H9 (cell line): Measurements from ENCODE around the gene ZNF335. TPM values are rescaled to one million over a fixed set of nuclear protein-coding genes. Genes with fewer than 3 reads are reported as not detected.

ENCODE experiments used
- DNase-seq: peaks from one replicate; pipeline ENCODE4 v3.0.0-alpha.2; 2017
- H2AFZ ChIP-seq: one replicate; pipeline ENCODE4 v1.6.1; 2013; ENCODE audit warnings: mild to moderate bottlenecking, low read length, control low read depth, moderate library complexity
- H2AK5ac ChIP-seq: 2 replicates; pipeline ENCODE4 v1.6.1; 2013; ENCODE audit warnings: low read length, control low read depth, mixed read lengths; ENCODE audit not compliant: insufficient read length
- H2BK120ac ChIP-seq: one replicate; pipeline ENCODE4 v1.6.1; 2013; ENCODE audit warnings: low read depth, mild to moderate bottlenecking, low read length, control low read depth, inconsistent platforms; ENCODE audit not compliant: poor library complexity, severe bottlenecking
- H2BK12ac ChIP-seq: 2 replicates; pipeline ENCODE4 v1.6.1; 2013; ENCODE audit warnings: low read length, control low read depth, mixed read lengths, low read depth; ENCODE audit not compliant: insufficient read length
- H2BK15ac ChIP-seq: 2 replicates; pipeline ENCODE4 v1.6.1; 2013; ENCODE audit warnings: low read depth, low read length, control low read depth
- H2BK20ac ChIP-seq: one replicate; pipeline ENCODE4 v1.6.1; 2013; ENCODE audit warnings: low read depth, mild to moderate bottlenecking, low read length, control low read depth, inconsistent platforms; ENCODE audit not compliant: poor library complexity, severe bottlenecking
- H2BK5ac ChIP-seq: 2 replicates; pipeline ENCODE4 v1.6.1; 2013; ENCODE audit warnings: low read length, control low read depth, mixed read lengths; ENCODE audit not compliant: insufficient read length
- H3K14ac ChIP-seq: 2 replicates; pipeline ENCODE4 v1.6.1; 2013; ENCODE audit warnings: low read length, control low read depth; ENCODE audit not compliant: insufficient read depth
- H3K18ac ChIP-seq: 2 replicates; pipeline ENCODE4 v1.6.1; 2013; ENCODE audit warnings: low read depth, mild to moderate bottlenecking, mixed read lengths, low read length, control low read depth; ENCODE audit not compliant: insufficient read length
- H3K23ac ChIP-seq: 2 replicates; pipeline ENCODE4 v1.6.1; 2013; ENCODE audit warnings: low read length, control low read depth, mixed read lengths, low read depth; ENCODE audit not compliant: insufficient read length
- H3K23me2 ChIP-seq: 2 replicates; pipeline ENCODE4 v1.6.1; 2013; ENCODE audit warnings: low read depth, mild to moderate bottlenecking, mixed read lengths, low read length, control low read depth; ENCODE audit not compliant: insufficient read length, poor library complexity, severe bottlenecking
- H3K27ac ChIP-seq: 2 replicates; pipeline ENCODE4 v1.5.1; 2013; ENCODE audit warnings: low read length, control low read depth, mixed read lengths, low read depth; ENCODE audit not compliant: insufficient read length
- H3K27me3 ChIP-seq: 2 replicates; pipeline ENCODE4 v1.6.1; 2013; ENCODE audit warnings: low read length, control low read depth, inconsistent platforms; ENCODE audit not compliant: insufficient read depth
- H3K4ac ChIP-seq: 2 replicates; pipeline ENCODE4 v1.6.1; 2013; ENCODE audit warnings: low read depth, mild to moderate bottlenecking, control low read depth, inconsistent platforms, low read length, moderate library complexity
- H3K4me1 ChIP-seq: 2 replicates; pipeline ENCODE4 v1.6.1; 2013; ENCODE audit warnings: low read length, control low read depth, inconsistent platforms; ENCODE audit not compliant: insufficient read depth
- H3K4me2 ChIP-seq: 2 replicates; pipeline ENCODE4 v1.6.1; 2013; ENCODE audit warnings: low read length, control low read depth, mixed read lengths; ENCODE audit not compliant: insufficient read length, insufficient read depth
- H3K56ac ChIP-seq: 2 replicates; pipeline ENCODE4 v1.6.1; 2013; ENCODE audit warnings: low read depth, mild to moderate bottlenecking, mixed read lengths, low read length, control low read depth; ENCODE audit not compliant: insufficient read length
- H3K79me1 ChIP-seq: 2 replicates; pipeline ENCODE4 v1.6.1; 2013; ENCODE audit warnings: low read depth, mild to moderate bottlenecking, moderate library complexity, low read length, control low read depth, inconsistent platforms; ENCODE audit not compliant: insufficient read depth, poor library complexity, severe bottlenecking
- H3K79me2 ChIP-seq: 2 replicates; pipeline ENCODE4 v1.6.1; 2013; ENCODE audit warnings: low read length, control low read depth, inconsistent platforms; ENCODE audit not compliant: insufficient read depth
- H3K9ac ChIP-seq: 2 replicates; pipeline ENCODE4 v1.6.1; 2013; ENCODE audit warnings: low read length, control low read depth, mixed read lengths; ENCODE audit not compliant: insufficient read length; ENCODE audit errors: extremely low read depth
- H3K9me3 ChIP-seq: one replicate; pipeline ENCODE4 v1.6.1; 2013; ENCODE audit warnings: low read depth, low read length, inconsistent platforms; ENCODE audit not compliant: control insufficient read depth
- H3T11ph ChIP-seq: one replicate; pipeline ENCODE4 v1.6.1; 2013; ENCODE audit warnings: mild to moderate bottlenecking, low read length, control low read depth, inconsistent platforms
- H4K20me1 ChIP-seq: one replicate; pipeline ENCODE4 v1.6.1; 2013; ENCODE audit not compliant: control insufficient read depth, insufficient read length, insufficient read depth
- H4K5ac ChIP-seq: 2 replicates; pipeline ENCODE4 v1.6.1; 2013; ENCODE audit warnings: low read depth, mild to moderate bottlenecking, mixed read lengths, low read length, control low read depth; ENCODE audit not compliant: insufficient read length
- H4K8ac ChIP-seq: replicated peaks from 2 replicates; pipeline ENCODE4 v1.6.1; 2013; ENCODE audit warnings: low read length, control low read depth, mixed read lengths, low read depth; ENCODE audit not compliant: insufficient read length
- H4K91ac ChIP-seq: 2 replicates; pipeline ENCODE4 v1.6.1; 2013; ENCODE audit warnings: low read depth, mild to moderate bottlenecking, moderate library complexity, mixed read lengths, low read length, control low read depth; ENCODE audit not compliant: insufficient read length
- H3K27ac Mint-ChIP-seq, 3 experiments: 2 replicates in 2 of 3; 3 replicates in 1 of 3; pipeline ENCODE4 v1.8.0; 2020 to 2021; ENCODE audit warnings: mixed read lengths in 3 of 3, mild to moderate bottlenecking in 1 of 3, moderate library complexity in 1 of 3
- H3K27me3 Mint-ChIP-seq: 2 replicates; pipeline ENCODE4 v1.8.0; 2021; ENCODE audit warnings: low read depth, mild to moderate bottlenecking, moderate library complexity, mixed read lengths
- H3K36me3 Mint-ChIP-seq, 3 experiments: 2 replicates in 2 of 3; 3 replicates in 1 of 3; pipeline ENCODE4 v1.8.0; 2020 to 2021; ENCODE audit warnings: low read depth in 3 of 3, mixed read lengths in 3 of 3; ENCODE audit not compliant: insufficient read depth in 1 of 3
- H3K4me1 Mint-ChIP-seq, 2 experiments: 2 replicates each; pipeline ENCODE4 v1.8.0; 2020; ENCODE audit warnings: mixed read lengths in 2 of 2
- H3K4me3 Mint-ChIP-seq, 2 experiments: 2 replicates in 1 of 2; 3 replicates in 1 of 2; pipeline ENCODE4 v1.8.0; 2020 to 2021; ENCODE audit warnings: mild to moderate bottlenecking in 2 of 2, mixed read lengths in 2 of 2, moderate library complexity in 1 of 2
- H3K9me3 Mint-ChIP-seq, 2 experiments: 2 replicates in 1 of 2; 3 replicates in 1 of 2; pipeline ENCODE4 v1.8.0; 2020; ENCODE audit warnings: mild to moderate bottlenecking in 2 of 2, mixed read lengths in 2 of 2, moderate library complexity in 1 of 2
- WGBS: extraction: QIAGEN DNeasy Blood & Tissue Kit; methylation state at CpG from one replicate; pipeline ENCODE4 v1.1.7; 2013; ENCODE audit warnings: missing lambda C conversion rate, low lambda C conversion rate, mixed read lengths; ENCODE audit not compliant: insufficient read length; ENCODE audit errors: extremely low coverage; 5-methylcytosine and 5-hydroxymethylcytosine counted together
- total RNA-seq: library from RNA; stranded (reverse); gene quantifications from 2 replicates; pipeline ENCODE4 v1.2.1, GENCODE V29; 2021
- TF ChIP-seq, protein P1 (sequence below): fragments of 200-600 bp; sonication (generic); conservative IDR thresholded peaks from 3 replicates; pipeline ENCODE4 v1.8.0; 2021; ENCODE audit warnings: antibody characterized with exemption, mild to moderate bottlenecking

The ZNF335 gene
- total RNA-seq, 1 experiment from 2014 or later: 21.1 TPM

DNA sequence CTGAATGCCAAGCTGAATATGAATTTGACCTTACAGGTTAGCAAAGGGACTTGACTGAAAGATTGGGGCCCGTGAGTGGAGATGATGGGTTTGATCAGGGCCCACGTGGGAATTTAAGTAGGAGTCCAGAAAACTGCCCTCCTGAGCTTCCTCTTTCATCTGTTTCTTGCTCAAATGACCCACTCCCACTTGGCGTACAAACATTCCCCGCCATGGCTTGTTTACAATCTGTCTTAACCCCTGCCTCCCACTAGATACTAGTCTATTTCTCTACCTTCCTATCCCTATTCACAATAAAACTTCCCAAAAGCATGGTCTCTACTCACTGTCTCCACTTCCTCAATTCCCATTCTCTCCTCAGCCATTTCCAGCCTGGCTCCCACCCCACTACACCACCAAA is 46.1 kb upstream of the ZNF335 start:
- TF ChIP-seq, protein P1, sequence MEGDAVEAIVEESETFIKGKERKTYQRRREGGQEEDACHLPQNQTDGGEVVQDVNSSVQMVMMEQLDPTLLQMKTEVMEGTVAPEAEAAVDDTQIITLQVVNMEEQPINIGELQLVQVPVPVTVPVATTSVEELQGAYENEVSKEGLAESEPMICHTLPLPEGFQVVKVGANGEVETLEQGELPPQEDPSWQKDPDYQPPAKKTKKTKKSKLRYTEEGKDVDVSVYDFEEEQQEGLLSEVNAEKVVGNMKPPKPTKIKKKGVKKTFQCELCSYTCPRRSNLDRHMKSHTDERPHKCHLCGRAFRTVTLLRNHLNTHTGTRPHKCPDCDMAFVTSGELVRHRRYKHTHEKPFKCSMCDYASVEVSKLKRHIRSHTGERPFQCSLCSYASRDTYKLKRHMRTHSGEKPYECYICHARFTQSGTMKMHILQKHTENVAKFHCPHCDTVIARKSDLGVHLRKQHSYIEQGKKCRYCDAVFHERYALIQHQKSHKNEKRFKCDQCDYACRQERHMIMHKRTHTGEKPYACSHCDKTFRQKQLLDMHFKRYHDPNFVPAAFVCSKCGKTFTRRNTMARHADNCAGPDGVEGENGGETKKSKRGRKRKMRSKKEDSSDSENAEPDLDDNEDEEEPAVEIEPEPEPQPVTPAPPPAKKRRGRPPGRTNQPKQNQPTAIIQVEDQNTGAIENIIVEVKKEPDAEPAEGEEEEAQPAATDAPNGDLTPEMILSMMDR: no peak
- H2AFZ ChIP-seq: no peak overlapping the region
- no peak overlapping the region for H3K18ac ChIP-seq
- peaks cover 0 to 4% (median 2%) of the 10 kb centered on the region in 3 experiments; a peak in 1 of 7 replicates for H3K36me3 Mint-ChIP-seq
- H3K79me2 ChIP-seq: no peaks in the 10 kb centered on the region
- H4K91ac ChIP-seq: no peak overlapping the region
- no peak overlapping the region for H3K4me2 ChIP-seq
- H3K9ac ChIP-seq: no peak overlapping the region
- H3K4me3 Mint-ChIP-seq: no peak overlapping the region
- H3K9me3 Mint-ChIP-seq: no peaks in the 10 kb centered on the region
- no peak overlapping the region for H2BK120ac ChIP-seq
- H3K27ac ChIP-seq: no peak overlapping the region
- H3K79me1 ChIP-seq: no peaks in the 10 kb centered on the region
- no peak overlapping the region for H2BK15ac ChIP-seq
- peaks cover 12% of the 10 kb centered on the region for H3K23me2 ChIP-seq
- no CpG with 5 or more reads among the region's 4 CpGs for WGBS
- no peak overlapping the region; a peak in 1 of 7 replicates for H3K27ac Mint-ChIP-seq
- no peak overlapping the region for H4K5ac ChIP-seq
- H3K27me3 Mint-ChIP-seq: peaks cover 13% of the 10 kb centered on the region
- H2BK5ac ChIP-seq: no peak overlapping the region
- H2BK12ac ChIP-seq: no peak overlapping the region
- no peak overlapping the region for H3K23ac ChIP-seq
- peaks cover 13 to 23% of the 10 kb centered on the region in 2 experiments for H3K4me1 Mint-ChIP-seq
- no peak overlapping the region for H3T11ph ChIP-seq
- H3K14ac ChIP-seq: no peak overlapping the region
- H4K20me1 ChIP-seq: no peaks in the 10 kb centered on the region
- H2AK5ac ChIP-seq: no peak overlapping the region
- no peak for DNase-seq
- H3K27me3 ChIP-seq: no peaks in the 10 kb centered on the region; the same call in 1 of the 2 replicates
- H3K4me1 ChIP-seq: peaks cover 4% of the 10 kb centered on the region; the same call in 1 of the 2 replicates
- H4K8ac ChIP-seq: no peak overlapping the region
- no peak overlapping the region for H3K4ac ChIP-seq
- H3K56ac ChIP-seq: no peak overlapping the region
- H2BK20ac ChIP-seq: no peak overlapping the region
- no peaks in the 10 kb centered on the region for H3K9me3 ChIP-seq
